Measurements from ENCODE around the gene PDF. TPM values are rescaled to one million over a fixed set of nuclear protein-coding genes. Genes with fewer than 3 reads are reported as not detected.
A peak's percentile ranks its signal among the peaks of the same experiment; 100 is the strongest.

Gene PDF
- total and polyA plus RNA-seq, 2 donors from 2014 or later = 22.4 to 30.8 TPM

GRCh38 chr16:69367980-69368379 is 37.6 kb upstream of the PDF start:
- FAIRE-seq (no peak), DNase-seq (peak in 1 of 5 donors; percentile 3)
- no peaks in the 10 kb centered on the region for H3K27me3 ChIP-seq (ENCODE audit: control insufficient read depth, insufficient read depth, low read length)
- TF ChIP-seq, protein P1, sequence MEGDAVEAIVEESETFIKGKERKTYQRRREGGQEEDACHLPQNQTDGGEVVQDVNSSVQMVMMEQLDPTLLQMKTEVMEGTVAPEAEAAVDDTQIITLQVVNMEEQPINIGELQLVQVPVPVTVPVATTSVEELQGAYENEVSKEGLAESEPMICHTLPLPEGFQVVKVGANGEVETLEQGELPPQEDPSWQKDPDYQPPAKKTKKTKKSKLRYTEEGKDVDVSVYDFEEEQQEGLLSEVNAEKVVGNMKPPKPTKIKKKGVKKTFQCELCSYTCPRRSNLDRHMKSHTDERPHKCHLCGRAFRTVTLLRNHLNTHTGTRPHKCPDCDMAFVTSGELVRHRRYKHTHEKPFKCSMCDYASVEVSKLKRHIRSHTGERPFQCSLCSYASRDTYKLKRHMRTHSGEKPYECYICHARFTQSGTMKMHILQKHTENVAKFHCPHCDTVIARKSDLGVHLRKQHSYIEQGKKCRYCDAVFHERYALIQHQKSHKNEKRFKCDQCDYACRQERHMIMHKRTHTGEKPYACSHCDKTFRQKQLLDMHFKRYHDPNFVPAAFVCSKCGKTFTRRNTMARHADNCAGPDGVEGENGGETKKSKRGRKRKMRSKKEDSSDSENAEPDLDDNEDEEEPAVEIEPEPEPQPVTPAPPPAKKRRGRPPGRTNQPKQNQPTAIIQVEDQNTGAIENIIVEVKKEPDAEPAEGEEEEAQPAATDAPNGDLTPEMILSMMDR (IDR thresholded peaks at IDR 0.05; ENCODE audit: borderline replicate concordance, extremely low read depth, insufficient read depth) = no peak
- no peaks in the 10 kb centered on the region for H3K4me1 ChIP-seq (ENCODE audit: control insufficient read depth in 2 of 3, insufficient read depth in 2 of 3, low read depth in 1 of 3, low read length in 3 of 3)
- no peaks in the 10 kb centered on the region for H3K9me3 ChIP-seq (ENCODE audit: control insufficient read depth in 2 of 3, insufficient read depth in 1 of 3, low read length in 3 of 3)
- intact Hi-C loops (cut with DNase I) = no loop called here
- no peak overlapping the region for H3K4me3 ChIP-seq (ENCODE audit: low read length in 3 of 3)
- no peak overlapping the region for H3K9ac ChIP-seq (ENCODE audit: low read length in 3 of 3)
- H3K27ac ChIP-seq (ENCODE audit: low read depth in 2 of 2, low read length in 2 of 2) = no peak overlapping the region
- H3K36me3 ChIP-seq (ENCODE audit: control insufficient read depth in 2 of 3, insufficient read depth in 3 of 3, low read length in 3 of 3) = peaks cover 18 to 61% (median 38%) of the 10 kb centered on the region in 3 donors

DNA sequence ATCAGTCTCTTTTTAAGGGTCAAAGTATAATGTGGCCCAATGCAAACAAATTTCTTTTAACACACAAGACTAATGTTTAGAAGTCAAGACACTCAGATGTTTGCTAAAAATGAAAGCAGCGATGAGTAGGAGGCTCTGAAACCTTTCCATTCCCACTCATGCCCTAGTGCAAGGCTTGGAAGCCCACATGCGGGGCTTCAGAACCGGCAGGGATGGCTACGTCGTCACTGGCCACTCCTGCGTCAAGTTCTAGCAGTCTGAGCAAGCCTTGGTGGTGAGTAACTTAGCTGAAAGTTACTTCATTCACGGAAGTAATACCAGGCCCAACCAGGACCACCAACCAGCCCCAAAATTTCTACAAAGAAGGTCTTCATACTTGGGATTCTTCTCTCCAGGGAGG is 36.0 kb upstream of the PDF start:
- Histone ChIP-seq H3K9me3 (ENCODE audit: control insufficient read depth in 2 of 3, insufficient read depth in 1 of 3, low read length in 3 of 3) (no peaks in the 10 kb centered on the region), H3K9ac (ENCODE audit: low read length in 3 of 3) (no peak overlapping the region), H3K36me3 (ENCODE audit: control insufficient read depth in 2 of 3, insufficient read depth in 3 of 3, low read length in 3 of 3) (peaks cover 16 to 56% (median 38%) of the 10 kb centered on the region in 3 donors), H3K4me1 (ENCODE audit: control insufficient read depth in 2 of 3, insufficient read depth in 2 of 3, low read depth in 1 of 3, low read length in 3 of 3) (no peaks in the 10 kb centered on the region), H3K27ac (ENCODE audit: low read depth in 2 of 2, low read length in 2 of 2) (no peak overlapping the region), H3K4me3 (ENCODE audit: low read length in 3 of 3) (no peak overlapping the region), H3K27me3 (ENCODE audit: control insufficient read depth, insufficient read depth, low read length) (no peaks in the 10 kb centered on the region)
- TF ChIP-seq, protein P1 (IDR thresholded peaks at IDR 0.05; ENCODE audit: borderline replicate concordance, extremely low read depth, insufficient read depth) = no peak
- FAIRE-seq (no peak), DNase-seq (no peak)
- intact Hi-C loops (cut with DNase I) = no loop called here

DNA sequence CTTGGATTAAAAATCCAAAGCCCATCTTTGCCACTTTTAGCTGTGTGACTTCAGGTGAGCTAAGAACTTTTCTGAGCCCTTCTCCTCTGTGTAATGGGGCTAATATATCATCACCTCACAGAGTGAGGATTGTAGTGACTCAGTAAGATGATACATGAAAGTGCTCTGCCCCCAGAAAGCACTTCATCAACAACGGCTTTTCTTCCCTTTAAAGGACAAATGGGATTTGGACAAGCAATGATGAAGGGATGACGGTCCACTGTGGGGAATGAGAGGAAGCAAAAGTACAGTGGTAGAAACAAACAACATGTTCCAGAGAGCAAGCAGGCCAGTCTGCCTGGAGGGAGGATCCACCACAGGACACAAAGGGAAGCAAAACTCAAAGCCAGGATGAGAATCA is 35.5 kb upstream of the PDF start:
- peaks cover 16 to 55% (median 38%) of the 10 kb centered on the region in 3 donors for H3K36me3 ChIP-seq (ENCODE audit: control insufficient read depth in 2 of 3, insufficient read depth in 3 of 3, low read length in 3 of 3)
- no peaks in the 10 kb centered on the region for H3K4me1 ChIP-seq (ENCODE audit: control insufficient read depth in 2 of 3, insufficient read depth in 2 of 3, low read depth in 1 of 3, low read length in 3 of 3)
- H3K9me3 ChIP-seq (ENCODE audit: control insufficient read depth in 2 of 3, insufficient read depth in 1 of 3, low read length in 3 of 3) = no peaks in the 10 kb centered on the region
- DNase-seq = no peak
- no peak for FAIRE-seq
- intact Hi-C loops (cut with DNase I) = no loop called here
- no peak overlapping the region for H3K9ac ChIP-seq (ENCODE audit: low read length in 3 of 3)
- no peak overlapping the region for H3K27ac ChIP-seq (ENCODE audit: low read depth in 2 of 2, low read length in 2 of 2)
- no peaks in the 10 kb centered on the region for H3K27me3 ChIP-seq (ENCODE audit: control insufficient read depth, insufficient read depth, low read length)
- TF ChIP-seq, protein P1 (IDR thresholded peaks at IDR 0.05; ENCODE audit: borderline replicate concordance, extremely low read depth, insufficient read depth) = no peak
- no peak overlapping the region for H3K4me3 ChIP-seq (ENCODE audit: low read length in 3 of 3)

DNA sequence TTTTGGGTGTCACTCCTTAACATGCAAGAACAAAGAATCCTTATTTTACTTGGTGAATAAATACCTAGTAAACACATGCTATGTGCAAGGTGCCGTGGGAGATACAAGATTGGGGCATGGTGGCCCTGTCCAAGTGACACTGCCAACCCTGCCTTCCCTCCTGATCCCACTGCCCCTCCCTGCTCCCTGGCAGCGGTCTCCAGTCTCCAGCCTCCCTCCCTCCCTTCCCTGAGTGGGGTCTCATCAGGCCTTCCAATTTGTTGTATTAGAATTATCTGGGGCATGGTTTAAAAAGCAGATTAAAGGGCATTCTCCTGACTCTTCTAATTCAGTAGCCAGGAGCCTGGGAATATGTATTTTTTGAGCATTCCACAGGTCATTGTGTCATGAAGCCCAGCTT is 33.7 kb upstream of the PDF start:
- no peak overlapping the region for H3K9ac ChIP-seq (ENCODE audit: low read length in 3 of 3)
- no peaks in the 10 kb centered on the region for H3K9me3 ChIP-seq (ENCODE audit: control insufficient read depth in 2 of 3, insufficient read depth in 1 of 3, low read length in 3 of 3)
- DNase-seq (no peak), FAIRE-seq (no peak)
- H3K4me1 ChIP-seq (ENCODE audit: control insufficient read depth in 2 of 3, insufficient read depth in 2 of 3, low read depth in 1 of 3, low read length in 3 of 3) = no peaks in the 10 kb centered on the region
- intact Hi-C loops (cut with DNase I) = no loop called here
- no peak overlapping the region for H3K27ac ChIP-seq (ENCODE audit: low read depth in 2 of 2, low read length in 2 of 2)
- H3K36me3 ChIP-seq (ENCODE audit: control insufficient read depth in 2 of 3, insufficient read depth in 3 of 3, low read length in 3 of 3) = peaks cover 10 to 41% (median 26%) of the 10 kb centered on the region in 3 donors
- TF ChIP-seq, protein P1 (IDR thresholded peaks at IDR 0.05; ENCODE audit: borderline replicate concordance, extremely low read depth, insufficient read depth) = no peak
- H3K27me3 ChIP-seq (ENCODE audit: control insufficient read depth, insufficient read depth, low read length) = no peaks in the 10 kb centered on the region
- no peak overlapping the region for H3K4me3 ChIP-seq (ENCODE audit: low read length in 3 of 3)
